K562 (cell line): ENCODE data around the gene KCTD13. TPM values are rescaled to one million over a fixed set of nuclear protein-coding genes. Genes with fewer than 3 reads are reported as not detected.
"Not testable (repeated sequence)": the region's sequence is repeated elsewhere in the genome, so short reads cannot be mapped to it uniquely, and the experiment has no call there.

Experiments
- ATAC-seq: fragments of 200-7000 bp; cut with Tn5 transposase; 3 replicates; pipeline ENCODE4 v1.9.1; 2020; ENCODE audit warnings: moderate library complexity
- BruUV-seq: library from RNA; stranded (reverse); fragments of 400-500 nt; replicated peaks from 2 replicates; lab custom pipeline; 2021; lab: Mats Ljungman, UMichigan
- CTCF ChIA-PET: fragments of 300-600 bp; formaldehyde crosslinking; extraction: SDS; loops from one replicate; lab custom pipeline; 2021; ENCODE audit warnings: low intra/inter-chr PET ratio; lab: Yijun Ruan, JAX
- POLR2A ChIA-PET: fragments of 300-600, 350-650 bp; sonication (Branson Sonifier 250); formaldehyde crosslinking; extraction: SDS; loops from one replicate; lab custom pipeline; 2021; ENCODE audit warnings: antibody characterized with exemption, inconsistent platforms; lab: Yijun Ruan, JAX
- DNase-seq, 4 experiments: peaks; one replicate each; pipeline versions ENCODE4 v3.0.0 to v3.0.0-alpha.2; 2011 to 2018; ENCODE audit warnings: low spot score in 3 of 4, mixed read lengths in 3 of 4; ENCODE audit errors: extremely low read depth in 1 of 4
- FAIRE-seq: peaks from 2 replicates; lab custom pipeline; 2011; peaks lifted over from hg19 to GRCh38; lab: Jason Lieb, UNC
- H2AFZ ChIP-seq: 2 replicates; pipeline ENCODE4 v1.6.0; 2011; ENCODE audit warnings: low read depth, low read length, control low read depth, inconsistent platforms
- H3K27ac ChIP-seq: fragments of 200-600 bp; 3 replicates; pipeline ENCODE4 v1.8.0; 2011; ENCODE audit warnings: low read depth, mild to moderate bottlenecking, control low read depth, inconsistent platforms, low read length, moderate library complexity, mixed read lengths; ENCODE audit errors: extremely low read depth
- H3K27me3 ChIP-seq, 2 experiments: fragments of 300-600 bp in 1 of 2; 2 replicates in 1 of 2; 3 replicates in 1 of 2; pipeline versions ENCODE4 v1.6.0 to v1.8.0; 2011; ENCODE audit warnings: inconsistent platforms in 2 of 2, low read length in 2 of 2, mild to moderate bottlenecking in 1 of 2, mixed read lengths in 1 of 2, moderate library complexity in 1 of 2; ENCODE audit not compliant: control insufficient read depth in 2 of 2, insufficient read depth in 2 of 2
- H3K36me3 ChIP-seq: fragments of 300-600 bp; 3 replicates; pipeline ENCODE4 v1.8.0; 2011; ENCODE audit warnings: mild to moderate bottlenecking, low read length, inconsistent platforms; ENCODE audit not compliant: control insufficient read depth, insufficient read depth
- H3K4me1 ChIP-seq, 2 experiments: fragments of 200-600 bp in 1 of 2; replicated peaks in 1 of 2; 2 replicates in 1 of 2; 3 replicates in 1 of 2; pipeline versions ENCODE4 v1.5.1 to v1.8.0; 2011; ENCODE audit warnings: inconsistent platforms in 2 of 2, low read length in 2 of 2, mild to moderate bottlenecking in 1 of 2, mixed read lengths in 1 of 2, moderate library complexity in 1 of 2; ENCODE audit not compliant: control insufficient read depth in 2 of 2, insufficient read depth in 2 of 2
- H3K4me2 ChIP-seq: 2 replicates; pipeline ENCODE4 v1.6.1; 2011; ENCODE audit warnings: low read length, control low read depth, inconsistent platforms, mixed read lengths; ENCODE audit not compliant: insufficient read depth
- H3K4me3 ChIP-seq: fragments of 200-600 bp; sonication (generic), shearing (Covaris generic); 2 replicates; pipeline ENCODE4 v1.5.1; 2016; ENCODE audit warnings: control low read depth, inconsistent platforms
- H3K79me2 ChIP-seq: fragments of 200-600 bp; 3 replicates; pipeline ENCODE4 v1.8.0; 2011; ENCODE audit warnings: low read length, inconsistent platforms; ENCODE audit not compliant: control insufficient read depth, insufficient read depth
- H3K9ac ChIP-seq, 2 experiments: 2 replicates each; pipeline versions ENCODE4 v1.6.0 to v1.6.1; 2011; ENCODE audit warnings: low read depth in 2 of 2, low read length in 2 of 2, control low read depth in 1 of 2, inconsistent platforms in 1 of 2, mild to moderate bottlenecking in 1 of 2, mixed read lengths in 1 of 2; ENCODE audit not compliant: insufficient read depth in 1 of 2
- H3K9me1 ChIP-seq: one replicate; pipeline ENCODE4 v1.6.0; 2011; ENCODE audit warnings: inconsistent platforms, mild to moderate bottlenecking, low read length, moderate library complexity; ENCODE audit not compliant: control insufficient read depth, insufficient read depth
- H3K9me3 ChIP-seq: replicated peaks from 2 replicates; pipeline ENCODE4 v1.5.1; 2011; ENCODE audit warnings: low read depth, low read length, inconsistent platforms; ENCODE audit not compliant: control insufficient read depth, insufficient read depth
- H4K20me1 ChIP-seq: replicated peaks from 2 replicates; pipeline ENCODE4 v1.6.1; 2011; ENCODE audit warnings: low read length, inconsistent platforms, mixed read lengths; ENCODE audit not compliant: control insufficient read depth, insufficient read depth
- ATF3 ChIP-seq, 2 experiments: fragments of 450-650 bp in 1 of 2; sonication (generic) in 1 of 2; formaldehyde crosslinking in 1 of 2; IDR thresholded peaks in 1 of 2; conservative IDR thresholded peaks in 1 of 2; 2 replicates each; pipeline versions ENCODE4 v1.6.1 to v1.8.1; 2016 to 2023; ENCODE audit warnings: mild to moderate bottlenecking in 2 of 2, moderate library complexity in 2 of 2, inconsistent platforms in 1 of 2, missing genetic modification reagents in 1 of 2
- FOXA3 ChIP-seq, 2 experiments: fragments of 450-650 bp in 1 of 2; sonication (generic) in 1 of 2; formaldehyde crosslinking; IDR thresholded peaks in 1 of 2; conservative IDR thresholded peaks in 1 of 2; 2 replicates each; pipeline versions ENCODE4 v1.4.0 to v1.8.0; 2020 to 2022; ENCODE audit warnings: mild to moderate bottlenecking in 2 of 2, missing genetic modification reagents in 1 of 2
- NFIC ChIP-seq: fragments of 450-650 bp; IDR thresholded peaks from 2 replicates; pipeline ENCODE4 v1.6.1; 2017; ENCODE audit warnings: mild to moderate bottlenecking, inconsistent platforms
- TBP ChIP-seq: optimal IDR thresholded peaks from 2 replicates; pipeline ENCODE3; 2011; ENCODE audit warnings: low read depth, low read length, improper control_type of control experiment
- WGBS: fragments of 100-300 bp; shearing (Covaris generic); methylation state at CpG from one replicate; pipeline ENCODE4 v1.1.6; 2016; ENCODE audit warnings: low coverage, mixed read lengths; ENCODE audit not compliant: insufficient coverage; ENCODE audit errors: missing lambda C conversion rate; 5-methylcytosine and 5-hydroxymethylcytosine counted together
- in situ Hi-C: fragments of 300-500 bp; cut with MboI; formaldehyde crosslinking; loops from 4 replicates; pipeline ENCODE4 v1.15.0; 2018; ENCODE audit warnings: inconsistent platforms, mixed read lengths
- intact Hi-C: fragments of 100-400 bp; cut with micrococcal nuclease; formaldehyde crosslinking; loops from 2 replicates; pipeline ENCODE4 v1.14.2; 2022
- polyA plus RNA-seq, 8 experiments: library from polyadenylated mRNA; depleted of rRNA in 4 of 8; stranded (reverse) in 5 of 8; unstranded in 3 of 8; fragments of >200 nt; fragmentation: Nextera tagmentation in 2 of 8; fragmentation: Illumina TruSeq in 1 of 8; extraction: Ambion mirVana in 2 of 8; extraction: Trizol in 1 of 8; gene quantifications; 2 replicates each; pipeline versions ENCODE4 v1.2.1 to v1.2.3, GENCODE V29; 2011 to 2014; ENCODE audit warnings: inconsistent platforms in 1 of 8, missing spikeins in 1 of 8
- total RNA-seq, 7 experiments: library from RNA; depleted of rRNA in 6 of 7; stranded (reverse); fragments of >200 nt in 6 of 7; fragmentation: Illumina TruSeq in 2 of 7; extraction: Trizol in 2 of 7; gene quantifications; 2 replicates each; pipeline versions ENCODE4 v1.2.1 to v1.2.3, GENCODE V29; 2011 to 2021; ENCODE audit warnings: low replicate concordance in 1 of 7

KCTD13 gene
- total and polyA plus RNA-seq, 9 of the 15 experiments (the other 6 are each of a cell fraction or from before 2014, with no cell fraction given): 1.0 to 20.6 (median 9.8) TPM

- H3K4me3 ChIP-seq; CTCF ChIA-PET; H3K9ac ChIP-seq; ATAC-seq; H2AFZ ChIP-seq; H3K79me2 ChIP-seq; H4K20me1 ChIP-seq; H3K9me3 ChIP-seq; H3K36me3 ChIP-seq; intact Hi-C loops; FAIRE-seq; H3K9me1 ChIP-seq; in situ Hi-C loops; DNase-seq; POLR2A ChIA-PET; H3K4me2 ChIP-seq; BruUV-seq; H3K27me3 ChIP-seq; H3K27ac ChIP-seq; TF ChIP-seq ATF3 (CRISPR knock-in tag; conservative IDR thresholded peaks at IDR 0.05): not testable (repeated sequence)
- peaks cover 0 to 18% of the 10 kb centered on the region in 2 experiments; a peak in 3 of 5 replicates for H3K4me1 ChIP-seq
- WGBS: 22% methylated on average over 8 of the region's 8 CpGs
- peak; percentile 21; the same call in 1 of the 2 replicates for TF ChIP-seq ATF3 (IDR thresholded peaks at IDR 0.05)
Observed at GRCh38 chr16:29869067-29869466, 57.0 kb downstream of the KCTD13 start.

GRCh38 chr16:29868396-29869009 is 57.5 kb downstream of the KCTD13 start:
- TF ChIP-seq NFIC (peak; percentile 85), FOXA3 (CRISPR knock-in tag; conservative IDR thresholded peaks at IDR 0.05 in 1 of 2, IDR thresholded peaks at IDR 0.05 in 1 of 2) (peak in 1 of 2 experiments; percentile 89; a peak in 1 of 4 replicates), TBP (no peak)
- Histone ChIP-seq H3K9ac (no peak overlapping the region), H3K36me3 (no peaks in the 10 kb centered on the region), H3K27ac (no peak overlapping the region), H2AFZ (no peak overlapping the region), H3K4me3 (no peak overlapping the region), H3K4me2 (no peak overlapping the region), H3K79me2 (no peaks in the 10 kb centered on the region), H3K9me1 (no peaks in the 10 kb centered on the region), H3K27me3 (no peaks in the 10 kb centered on the region; a peak in 1 of 5 replicates), H3K4me1 (peaks cover 0 to 21% of the 10 kb centered on the region in 2 experiments; a peak in 3 of 5 replicates), H3K9me3 (no peaks in the 10 kb centered on the region), H4K20me1 (no peaks in the 10 kb centered on the region)
- ChIA-PET POLR2A (interaction anchor here (1.1 kb wide), 1 partner anchor 9 kb away, joined by 4 read pairs; no protein-coding TSS in a partner anchor), CTCF (no interaction called here)
- intact Hi-C loops (no loop called here), in situ Hi-C loops (no loop called here)
- FAIRE-seq (no peak), ATAC-seq (peak; percentile 24; the same call in 2 of the 3 replicates), DNase-seq (peak in 1 of 4 experiments; percentile 36)
- BruUV-seq: no TSS peak
- 23% methylated on average over 8 of the region's 8 CpGs for WGBS
